BJ (cell line): ENCODE results near the gene CEBPE. TPM values are rescaled to one million over a fixed set of nuclear protein-coding genes. Genes with fewer than 3 reads are reported as not detected.

Experiments used
- CTCF ChIA-PET: fragments of 350-600 bp; formaldehyde crosslinking; extraction: SDS; loops from one replicate; lab custom pipeline; 2021; ENCODE audit warnings: antibody characterized with exemption, inconsistent platforms; lab: Yijun Ruan, JAX
- POLR2A ChIA-PET: fragments of 300-600 bp; sonication (Branson Sonifier 250); formaldehyde crosslinking; extraction: SDS; loops from one replicate; lab custom pipeline; 2021; ENCODE audit warnings: antibody characterized with exemption; lab: Charles Lee
- DNase-seq: peaks from one replicate; pipeline ENCODE4 v3.0.0-alpha.2; 2011; ENCODE audit warnings: low read depth
- H3K27me3 ChIP-seq: 2 replicates; pipeline ENCODE4 v1.6.0; 2011; ENCODE audit warnings: low read length; ENCODE audit not compliant: control insufficient read depth, insufficient read depth
- H3K36me3 ChIP-seq: 2 replicates; pipeline ENCODE4 v1.5.1; 2011; ENCODE audit warnings: low read length; ENCODE audit not compliant: control insufficient read depth, insufficient read depth
- H3K4me3 ChIP-seq: 2 replicates; pipeline ENCODE4 v1.5.1; 2011; ENCODE audit warnings: low read depth, mild to moderate bottlenecking, control low read depth, low read length
- polyA plus RNA-seq: library from polyadenylated mRNA; depleted of rRNA; stranded (reverse); fragments of >200 nt; gene quantifications from 2 replicates; pipeline ENCODE4 v1.2.3, GENCODE V29; 2011
- TF ChIP-seq, protein P1 (sequence below): IDR thresholded peaks from 2 replicates; pipeline ENCODE4 v1.5.1; 2011; ENCODE audit warnings: low read depth, mild to moderate bottlenecking, control low read depth, inconsistent platforms, low read length, moderate library complexity; ENCODE audit not compliant: insufficient read depth

CEBPE gene
- polyA plus RNA-seq, 1 experiment = not detected

- Histone ChIP-seq H3K36me3 (no peaks in the 10 kb centered on the region), H3K27me3 (no peaks in the 10 kb centered on the region), H3K4me3 (no peak overlapping the region)
- no peak for DNase-seq
- ChIA-PET POLR2A (no interaction called here), CTCF (interaction anchor here (0.8 to 24.8 kb wide), 15 partner anchors 8 to 77 kb away, joined by 3 to 815 read pairs (median 17); partner anchors contain the start of gene SLC7A8)
- TF ChIP-seq, protein P1, sequence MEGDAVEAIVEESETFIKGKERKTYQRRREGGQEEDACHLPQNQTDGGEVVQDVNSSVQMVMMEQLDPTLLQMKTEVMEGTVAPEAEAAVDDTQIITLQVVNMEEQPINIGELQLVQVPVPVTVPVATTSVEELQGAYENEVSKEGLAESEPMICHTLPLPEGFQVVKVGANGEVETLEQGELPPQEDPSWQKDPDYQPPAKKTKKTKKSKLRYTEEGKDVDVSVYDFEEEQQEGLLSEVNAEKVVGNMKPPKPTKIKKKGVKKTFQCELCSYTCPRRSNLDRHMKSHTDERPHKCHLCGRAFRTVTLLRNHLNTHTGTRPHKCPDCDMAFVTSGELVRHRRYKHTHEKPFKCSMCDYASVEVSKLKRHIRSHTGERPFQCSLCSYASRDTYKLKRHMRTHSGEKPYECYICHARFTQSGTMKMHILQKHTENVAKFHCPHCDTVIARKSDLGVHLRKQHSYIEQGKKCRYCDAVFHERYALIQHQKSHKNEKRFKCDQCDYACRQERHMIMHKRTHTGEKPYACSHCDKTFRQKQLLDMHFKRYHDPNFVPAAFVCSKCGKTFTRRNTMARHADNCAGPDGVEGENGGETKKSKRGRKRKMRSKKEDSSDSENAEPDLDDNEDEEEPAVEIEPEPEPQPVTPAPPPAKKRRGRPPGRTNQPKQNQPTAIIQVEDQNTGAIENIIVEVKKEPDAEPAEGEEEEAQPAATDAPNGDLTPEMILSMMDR = no peak
Observed at GRCh38 chr14:23122086-23122485, 3.0 kb upstream of the CEBPE start.

DNA sequence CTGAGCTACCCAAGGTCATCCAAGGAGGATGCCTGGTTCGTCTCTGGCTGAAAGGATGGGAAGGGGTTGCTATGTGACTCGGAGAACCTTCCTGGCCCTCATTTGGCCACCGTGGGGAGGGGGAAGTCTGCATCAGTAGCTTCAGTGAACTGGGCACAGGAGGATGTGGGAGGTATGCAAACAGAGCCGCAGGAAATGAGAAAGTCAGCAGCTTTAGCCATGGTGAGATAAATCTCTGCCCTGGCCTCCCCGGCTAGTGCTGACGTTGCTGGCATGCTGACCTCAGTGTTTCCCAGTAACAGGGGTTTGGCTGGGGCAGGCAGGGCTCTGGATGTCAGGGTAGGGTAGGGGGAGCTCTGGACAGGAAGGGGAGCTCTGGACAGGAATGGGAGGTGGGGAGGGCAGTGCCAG is 2.3 kb upstream of the CEBPE start:
- CTCF ChIA-PET = interaction anchor here (0.8 to 24.8 kb wide), 26 partner anchors 9 to 175 kb away, joined by 3 to 815 read pairs (median 11); partner anchors contain the start of genes ACIN1, C14orf119 and SLC7A8

DNA sequence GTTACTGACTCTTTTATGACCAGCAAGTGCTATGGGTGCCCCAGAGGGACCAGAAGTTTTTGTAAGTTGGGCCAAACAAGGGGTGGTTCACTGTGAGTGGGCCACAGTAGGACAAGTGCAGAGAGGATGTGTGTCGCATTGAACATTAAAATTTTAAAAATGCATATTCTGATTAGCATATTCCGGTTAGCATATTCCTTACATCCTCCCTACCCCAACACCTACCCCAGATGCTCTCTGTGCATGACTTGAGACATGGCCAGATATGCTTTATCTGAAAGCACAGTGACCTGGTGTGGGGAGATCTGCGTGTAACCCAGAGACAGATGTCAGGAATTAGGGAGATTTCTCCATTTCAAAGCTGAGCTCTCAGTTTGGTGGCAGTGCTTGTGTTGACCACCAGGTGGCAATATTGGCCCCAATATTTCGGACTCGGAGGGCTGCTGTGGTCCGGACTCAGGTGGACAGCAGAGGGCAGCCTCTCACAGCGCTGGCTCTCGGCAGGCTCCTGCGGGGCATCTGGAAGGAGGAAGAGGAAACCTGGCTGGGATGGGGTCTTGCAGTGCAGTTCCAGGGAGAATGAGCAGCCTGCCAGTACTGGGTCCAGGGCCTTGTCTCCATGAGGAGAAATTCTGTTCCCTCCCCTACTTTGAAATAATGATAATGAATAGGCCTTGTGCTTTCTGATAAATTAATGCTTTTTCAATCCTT is 1.6 kb upstream of the CEBPE start:
- no peak for DNase-seq
- H3K36me3 ChIP-seq = no peaks in the 10 kb centered on the region
- no peak overlapping the region for H3K4me3 ChIP-seq
- H3K27me3 ChIP-seq = no peaks in the 10 kb centered on the region
- TF ChIP-seq, protein P1 = peak; percentile 100
- CTCF ChIA-PET = interaction anchor here (0.6 to 24.8 kb wide), 32 partner anchors 8 to 200 kb away, joined by 3 to 815 read pairs (median 7); partner anchors contain the start of genes ACIN1, AJUBA, C14orf119 and PABPN1
- POLR2A ChIA-PET = no interaction called here

More for the DNA sequence above, 2.3 kb upstream of the CEBPE start:
- Histone ChIP-seq H3K36me3 (no peaks in the 10 kb centered on the region), H3K4me3 (no peak overlapping the region), H3K27me3 (no peaks in the 10 kb centered on the region)
- DNase-seq = no peak
- POLR2A ChIA-PET = no interaction called here
- TF ChIP-seq, protein P1 = no peak

DNA sequence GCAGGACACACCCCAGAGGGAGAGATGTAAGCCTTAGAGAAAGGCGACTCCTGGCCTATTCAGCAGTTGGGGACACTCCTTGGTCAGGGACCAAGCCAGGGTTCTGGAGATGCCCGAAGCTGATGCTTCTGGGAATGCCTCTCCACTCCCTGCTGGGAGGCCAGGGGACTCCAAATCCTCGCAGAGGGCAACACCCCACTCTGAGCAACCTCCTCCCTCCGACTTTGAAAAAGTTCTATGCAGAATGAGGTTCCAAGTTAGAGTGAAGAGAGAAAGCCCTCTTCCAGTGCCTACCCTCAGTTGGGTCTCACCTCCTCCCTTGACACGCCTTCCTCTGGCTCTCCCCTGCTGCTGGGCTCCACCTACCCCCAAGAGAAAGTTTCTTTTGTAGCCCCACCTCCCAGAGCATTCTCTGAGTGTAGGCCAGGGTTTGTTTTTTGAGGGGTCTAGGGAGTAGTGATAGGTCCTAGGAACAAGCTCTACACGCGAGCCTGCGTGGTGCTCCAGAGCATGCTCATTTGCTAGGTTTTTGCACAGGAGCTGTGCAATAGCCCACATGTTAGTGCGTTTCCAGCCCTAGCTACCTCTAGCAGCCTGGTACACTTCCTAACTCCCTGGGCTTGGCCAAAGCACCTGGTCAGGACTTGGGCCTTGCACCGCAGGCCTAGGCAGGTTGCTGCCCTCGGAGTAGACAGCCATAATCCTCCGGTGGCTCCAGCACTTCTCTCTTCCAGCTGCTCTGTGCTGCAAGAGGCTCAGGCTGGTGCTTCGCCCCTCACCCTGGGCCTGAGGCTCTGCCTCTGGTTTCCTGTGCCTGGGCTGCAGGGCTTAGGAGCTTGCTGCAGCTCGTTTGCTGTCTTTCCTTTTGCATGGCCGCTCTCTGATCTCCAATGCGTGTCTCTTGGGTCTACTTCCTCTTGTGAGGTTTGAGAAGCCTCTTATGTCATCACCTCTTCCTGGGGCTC is 590 bp upstream of the CEBPE start:
- ChIA-PET POLR2A (no interaction called here), CTCF (interaction anchor here (1.0 to 24.8 kb wide), 13 partner anchors 9 to 181 kb away, joined by 4 to 815 read pairs (median 15); partner anchors contain the start of genes AJUBA and SLC7A8)
- DNase-seq = no peak
- TF ChIP-seq, protein P1 = no peak
- Histone ChIP-seq H3K4me3 (no peak overlapping the region), H3K27me3 (no peaks in the 10 kb centered on the region), H3K36me3 (no peaks in the 10 kb centered on the region)
